ENCODE measurements around the gene ADAMTS12. TPM values are rescaled to one million over a fixed set of nuclear protein-coding genes. Genes with fewer than 3 reads are reported as not detected.

Gene ADAMTS12
- total RNA-seq, 2 donors from 2014 or later, result 0.43 to 1.7 TPM

DNA sequence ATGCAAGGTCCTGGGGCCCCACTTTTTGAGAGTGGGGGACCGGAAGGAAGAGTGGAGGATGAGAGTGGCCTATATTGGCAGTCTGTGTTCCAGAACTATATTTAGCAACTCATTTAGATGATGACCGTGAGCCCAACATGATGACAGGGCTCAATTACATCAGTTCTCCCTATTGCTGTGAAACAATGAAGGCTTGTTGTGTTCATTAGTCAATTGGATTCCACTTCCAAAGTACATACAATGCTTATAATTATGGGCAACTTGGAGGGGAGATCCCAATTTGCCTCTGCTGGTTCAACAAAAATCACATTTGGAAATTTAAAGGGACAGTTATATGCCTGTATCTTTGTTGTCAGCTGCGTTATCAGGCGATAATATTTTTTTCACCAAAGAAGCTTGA is 360.0 kb downstream of the ADAMTS12 start:
- Histone ChIP-seq H3K27ac (no peak overlapping the region), H3K36me3 (no peaks in the 10 kb centered on the region), H3K4me1 (no peaks in the 10 kb centered on the region), H3K4me3 (no peak overlapping the region), H3K27me3 (no peaks in the 10 kb centered on the region), H3K9me3 (no peaks in the 10 kb centered on the region)
- no peak for TF ChIP-seq CTCF (IDR thresholded peaks at IDR 0.05)
- DNase-seq (ENCODE audit: low spot score), result no peak

DNA sequence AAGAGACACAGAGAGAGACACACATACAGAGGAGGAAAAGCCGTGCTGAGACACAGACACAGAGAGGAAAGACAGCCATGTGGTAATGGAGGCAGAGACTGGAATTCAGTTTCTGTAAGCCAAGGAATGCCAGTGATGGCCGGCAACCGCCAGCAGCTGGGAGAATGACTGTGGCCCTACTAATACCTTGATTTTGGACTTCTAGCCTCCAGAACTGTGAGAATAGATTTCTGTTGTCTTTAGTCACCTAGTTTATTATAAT is 360.8 kb downstream of the ADAMTS12 start:
- H3K4me1 ChIP-seq, result no peaks in the 10 kb centered on the region
- no peaks in the 10 kb centered on the region for H3K9me3 ChIP-seq
- H3K4me3 ChIP-seq, result no peak overlapping the region
- H3K36me3 ChIP-seq, result no peaks in the 10 kb centered on the region
- no peak for DNase-seq (ENCODE audit: low spot score)
- no peak overlapping the region for H3K27ac ChIP-seq
- no peaks in the 10 kb centered on the region for H3K27me3 ChIP-seq
- no peak for TF ChIP-seq CTCF (IDR thresholded peaks at IDR 0.05)

- Histone ChIP-seq H3K4me1 (no peaks in the 10 kb centered on the region), H3K36me3 (no peaks in the 10 kb centered on the region), H3K27ac (no peak overlapping the region), H3K27me3 (no peaks in the 10 kb centered on the region), H3K4me3 (no peak overlapping the region), H3K9me3 (no peaks in the 10 kb centered on the region)
- no peak for TF ChIP-seq CTCF (IDR thresholded peaks at IDR 0.05)
- DNase-seq (ENCODE audit: low spot score), result no peak
These were observed 361.4 kb downstream of the ADAMTS12 start for GRCh38 chr5:33530183-33531036.

DNA sequence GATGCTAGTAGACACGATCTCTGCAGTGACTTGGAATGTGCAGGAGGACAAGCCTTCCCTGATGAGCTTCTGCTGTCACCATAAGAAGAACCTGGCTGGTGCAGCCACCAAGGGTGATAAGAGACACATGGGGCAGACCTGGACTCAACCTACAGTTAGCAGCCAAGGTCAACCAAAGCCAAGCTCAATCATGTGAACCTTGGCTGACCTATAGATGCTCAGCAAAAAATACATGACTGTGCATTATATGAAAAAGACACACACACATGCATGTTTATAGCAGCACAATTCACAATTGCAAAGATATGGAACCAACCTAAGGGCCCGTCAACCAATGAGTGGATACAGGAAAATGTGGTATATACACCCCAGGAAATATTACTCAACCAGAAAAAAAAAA is 364.1 kb downstream of the ADAMTS12 start:
- H3K27ac ChIP-seq, result no peak overlapping the region
- H3K36me3 ChIP-seq, result no peaks in the 10 kb centered on the region
- no peaks in the 10 kb centered on the region for H3K9me3 ChIP-seq
- no peaks in the 10 kb centered on the region for H3K4me1 ChIP-seq
- no peak for DNase-seq (ENCODE audit: low spot score)
- H3K4me3 ChIP-seq, result no peak overlapping the region
- no peaks in the 10 kb centered on the region for H3K27me3 ChIP-seq
- TF ChIP-seq CTCF (IDR thresholded peaks at IDR 0.05), result no peak

DNA sequence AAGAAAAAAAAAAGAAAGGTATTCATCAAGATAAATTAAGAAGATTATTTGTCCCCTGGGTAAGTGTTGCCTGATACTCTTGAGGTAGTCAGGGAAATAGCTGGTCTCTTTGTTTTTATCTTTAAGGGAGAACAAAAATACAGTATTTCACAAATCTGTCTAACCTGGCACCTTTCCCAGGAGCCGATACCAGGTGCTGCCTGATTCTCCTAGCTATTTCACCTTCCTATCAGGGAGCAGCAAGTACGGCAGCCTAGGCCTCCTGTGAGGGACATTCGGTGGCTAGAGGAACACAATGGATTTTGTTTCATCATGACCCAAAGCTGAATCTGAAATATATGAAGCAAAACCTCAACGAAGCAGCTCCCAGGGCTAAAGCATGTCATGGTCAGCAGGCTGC is 365.0 kb downstream of the ADAMTS12 start:
- Histone ChIP-seq H3K4me1 (no peaks in the 10 kb centered on the region), H3K27ac (no peak overlapping the region), H3K27me3 (no peaks in the 10 kb centered on the region), H3K9me3 (no peaks in the 10 kb centered on the region), H3K4me3 (no peak overlapping the region), H3K36me3 (no peaks in the 10 kb centered on the region)
- DNase-seq (ENCODE audit: low spot score), result no peak
- no peak for TF ChIP-seq CTCF (IDR thresholded peaks at IDR 0.05)

DNA sequence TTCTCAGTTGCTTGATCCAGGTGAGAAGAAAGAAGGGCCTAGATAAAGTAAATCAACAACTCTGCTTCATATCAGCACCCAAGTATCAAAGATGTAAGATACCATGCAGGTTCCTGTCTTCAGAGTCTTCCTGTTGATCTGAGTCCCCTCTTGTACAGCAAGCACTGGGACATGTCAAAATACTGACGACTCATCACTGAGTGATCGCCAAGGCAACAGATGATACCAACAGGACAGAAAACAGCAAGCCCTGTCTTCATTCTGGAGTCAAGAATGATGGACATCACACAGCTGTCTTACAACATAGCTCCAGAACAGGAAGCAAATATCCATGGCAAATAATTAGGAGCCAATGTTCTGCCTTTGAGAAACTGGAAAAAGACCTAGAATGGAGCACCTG is 367.3 kb downstream of the ADAMTS12 start:
- H3K27me3 ChIP-seq, result no peaks in the 10 kb centered on the region
- TF ChIP-seq CTCF (IDR thresholded peaks at IDR 0.05), result no peak
- DNase-seq (ENCODE audit: low spot score), result no peak

More for the DNA sequence above, 367.3 kb downstream of the ADAMTS12 start:
- Histone ChIP-seq H3K27ac (no peak overlapping the region), H3K4me3 (no peak overlapping the region), H3K4me1 (no peaks in the 10 kb centered on the region), H3K9me3 (no peaks in the 10 kb centered on the region), H3K36me3 (no peaks in the 10 kb centered on the region)
